MM.1S (cell line): ENCODE data around the gene CNNM4.
A peak's percentile ranks its signal among the peaks of the same experiment; 100 is the strongest.

ENCODE experiments used
- DNase-seq: peaks from one replicate; pipeline ENCODE4 v3.0.0-alpha.2; 2015
- H2AFZ ChIP-seq: fragments of 300-600 bp; sonication (generic); 2 replicates; pipeline ENCODE4 v1.6.0; 2016; ENCODE audit warnings: antibody characterized with exemption, low read length
- H3F3A ChIP-seq: fragments of 300-600 bp; sonication (generic); 2 replicates; pipeline ENCODE4 v1.6.1; 2016; ENCODE audit warnings: mild to moderate bottlenecking, antibody characterized with exemption, low read length, moderate library complexity, mixed read lengths; ENCODE audit not compliant: insufficient read depth
- H3K27ac ChIP-seq: fragments of 300-600 bp; sonication (generic); 2 replicates; pipeline ENCODE4 v1.5.1; 2016; ENCODE audit warnings: mild to moderate bottlenecking, low read length
- H3K27me3 ChIP-seq: fragments of 300-600 bp; sonication (generic); replicated peaks from 2 replicates; pipeline ENCODE4 v1.6.0; 2016; ENCODE audit warnings: low read length; ENCODE audit not compliant: insufficient read depth
- H3K36me3 ChIP-seq: fragments of 300-600 bp; sonication (generic); replicated peaks from 2 replicates; pipeline ENCODE4 v1.6.1; 2016; ENCODE audit warnings: mild to moderate bottlenecking, low read length, mixed read lengths; ENCODE audit not compliant: insufficient read depth
- H3K4me1 ChIP-seq: fragments of 300-600 bp; sonication (generic); 2 replicates; pipeline ENCODE4 v1.6.1; 2016; ENCODE audit warnings: low read length, mixed read lengths
- H3K4me2 ChIP-seq: fragments of 300-600 bp; sonication (generic); 2 replicates; pipeline ENCODE4 v1.6.0; 2016; ENCODE audit warnings: low read depth, low read length
- H3K4me3 ChIP-seq: fragments of 300-600 bp; sonication (generic); 2 replicates; pipeline ENCODE4 v1.5.1; 2016; ENCODE audit warnings: low read length, mixed read lengths
- H3K79me2 ChIP-seq: fragments of 300-600 bp; sonication (generic); 2 replicates; pipeline ENCODE4 v1.6.1; 2016; ENCODE audit warnings: mixed run types, low read length, mixed read lengths
- H3K9ac ChIP-seq: fragments of 300-600 bp; sonication (generic); 2 replicates; pipeline ENCODE4 v1.6.1; 2016; ENCODE audit warnings: low read length, mixed read lengths
- H3K9me2 ChIP-seq: fragments of 300-600 bp; sonication (generic); replicated peaks from 2 replicates; pipeline ENCODE4 v1.6.1; 2016; ENCODE audit warnings: mild to moderate bottlenecking, low read length, mixed read lengths; ENCODE audit not compliant: insufficient read depth
- H3K9me3 ChIP-seq: fragments of 300-600 bp; sonication (generic); replicated peaks from 2 replicates; pipeline ENCODE4 v1.6.1; 2016; ENCODE audit warnings: mild to moderate bottlenecking, low read length, mixed read lengths; ENCODE audit not compliant: insufficient read depth
- H4K20me1 ChIP-seq: fragments of 300-600 bp; sonication (generic); 2 replicates; pipeline ENCODE4 v1.6.1; 2016; ENCODE audit warnings: mild to moderate bottlenecking, low read length, moderate library complexity, mixed read lengths; ENCODE audit not compliant: insufficient read depth
- EZH2 ChIP-seq: fragments of 300-600 bp; sonication (generic); optimal IDR thresholded peaks from 2 replicates; pipeline ENCODE3; 2017; ENCODE audit warnings: low read depth, mild to moderate bottlenecking, antibody characterized with exemption, low read length, mixed read lengths
- EZH2phosphoT487 ChIP-seq: fragments of 300-600 bp; sonication (generic); IDR thresholded peaks from 2 replicates; pipeline ENCODE4 v1.6.1; 2018; ENCODE audit warnings: antibody characterized with exemption, low read length
- TF ChIP-seq, protein P1 (sequence below): fragments of 300-600 bp; sonication (generic); IDR thresholded peaks from 2 replicates; pipeline ENCODE4 v1.5.1; 2016; ENCODE audit warnings: antibody characterized with exemption, low read length, mixed read lengths

Gene CNNM4

DNA sequence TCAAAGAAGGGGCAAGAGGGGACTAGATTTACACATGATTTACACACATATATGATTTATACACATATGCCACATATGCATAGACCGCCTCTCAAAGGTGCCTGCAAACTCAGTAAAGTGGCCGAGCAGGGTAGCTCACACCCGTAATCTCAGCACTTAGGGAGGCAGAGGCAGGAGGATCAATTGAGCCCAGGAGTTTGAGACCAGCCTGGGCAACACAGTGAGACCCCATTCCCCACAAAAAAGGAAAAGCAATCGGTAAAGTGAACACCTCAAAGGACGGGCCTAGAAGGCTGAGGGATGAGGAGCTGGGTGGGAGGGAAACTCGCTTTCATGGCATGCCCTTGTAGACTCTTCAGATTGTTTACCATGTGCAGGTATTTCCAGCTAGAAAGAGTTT lies 92.0 kb downstream of the CNNM4 start:
- Histone ChIP-seq H3K4me1 (peaks cover 32% of the 10 kb centered on the region), H3K9me2 (no peaks in the 10 kb centered on the region), H3K27me3 (no peaks in the 10 kb centered on the region), H3K36me3 (peaks cover 18% of the 10 kb centered on the region; the same call in 1 of the 2 replicates), H3K4me2 (no peak overlapping the region), H3F3A (peaks cover 32% of the 10 kb centered on the region), H3K79me2 (peaks cover 79% of the 10 kb centered on the region), H3K9ac (no peak overlapping the region), H3K9me3 (no peaks in the 10 kb centered on the region), H3K27ac (no peak overlapping the region), H3K4me3 (no peak overlapping the region), H2AFZ (no peak overlapping the region), H4K20me1 (no peaks in the 10 kb centered on the region)
- no peak for DNase-seq
- TF ChIP-seq, protein P1, sequence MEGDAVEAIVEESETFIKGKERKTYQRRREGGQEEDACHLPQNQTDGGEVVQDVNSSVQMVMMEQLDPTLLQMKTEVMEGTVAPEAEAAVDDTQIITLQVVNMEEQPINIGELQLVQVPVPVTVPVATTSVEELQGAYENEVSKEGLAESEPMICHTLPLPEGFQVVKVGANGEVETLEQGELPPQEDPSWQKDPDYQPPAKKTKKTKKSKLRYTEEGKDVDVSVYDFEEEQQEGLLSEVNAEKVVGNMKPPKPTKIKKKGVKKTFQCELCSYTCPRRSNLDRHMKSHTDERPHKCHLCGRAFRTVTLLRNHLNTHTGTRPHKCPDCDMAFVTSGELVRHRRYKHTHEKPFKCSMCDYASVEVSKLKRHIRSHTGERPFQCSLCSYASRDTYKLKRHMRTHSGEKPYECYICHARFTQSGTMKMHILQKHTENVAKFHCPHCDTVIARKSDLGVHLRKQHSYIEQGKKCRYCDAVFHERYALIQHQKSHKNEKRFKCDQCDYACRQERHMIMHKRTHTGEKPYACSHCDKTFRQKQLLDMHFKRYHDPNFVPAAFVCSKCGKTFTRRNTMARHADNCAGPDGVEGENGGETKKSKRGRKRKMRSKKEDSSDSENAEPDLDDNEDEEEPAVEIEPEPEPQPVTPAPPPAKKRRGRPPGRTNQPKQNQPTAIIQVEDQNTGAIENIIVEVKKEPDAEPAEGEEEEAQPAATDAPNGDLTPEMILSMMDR: no peak
- TF ChIP-seq EZH2phosphoT487 (no peak), EZH2 (no peak)

DNA sequence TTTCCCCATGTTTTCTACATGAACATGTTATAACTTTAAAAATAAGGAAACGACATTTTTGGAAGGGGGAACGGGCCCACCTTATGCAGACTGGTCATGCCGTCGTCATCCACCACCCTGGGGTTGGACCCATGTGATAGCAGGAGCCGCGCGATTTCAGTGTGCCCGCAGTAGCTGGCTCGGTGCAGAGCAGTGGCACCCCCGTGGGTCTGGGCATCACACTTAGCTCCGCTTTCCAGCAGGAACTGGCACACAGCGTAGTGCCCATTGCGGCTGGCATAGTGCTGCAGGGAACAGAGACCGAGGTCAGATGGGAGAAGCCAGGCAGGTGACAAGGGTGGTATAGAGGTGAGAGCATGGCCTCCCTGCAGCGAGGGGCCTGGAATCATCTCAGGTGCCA lies 92.6 kb downstream of the CNNM4 start:
- H3K4me1 ChIP-seq: peaks cover 26% of the 10 kb centered on the region
- no peaks in the 10 kb centered on the region for H3K9me3 ChIP-seq
- H3F3A ChIP-seq: peaks cover 26% of the 10 kb centered on the region
- H3K79me2 ChIP-seq: peaks cover 80% of the 10 kb centered on the region
- no peak overlapping the region for H3K9ac ChIP-seq
- DNase-seq: no peak
- H4K20me1 ChIP-seq: no peaks in the 10 kb centered on the region
- TF ChIP-seq EZH2 (no peak), EZH2phosphoT487 (no peak)
- TF ChIP-seq, protein P1: no peak
- H3K36me3 ChIP-seq: peaks cover 18% of the 10 kb centered on the region; the same call in 1 of the 2 replicates
- H3K9me2 ChIP-seq: no peaks in the 10 kb centered on the region
- H3K27me3 ChIP-seq: no peaks in the 10 kb centered on the region
- no peak overlapping the region for H3K4me2 ChIP-seq
- no peak overlapping the region for H3K27ac ChIP-seq
- no peak overlapping the region for H2AFZ ChIP-seq
- H3K4me3 ChIP-seq: no peak overlapping the region

DNA sequence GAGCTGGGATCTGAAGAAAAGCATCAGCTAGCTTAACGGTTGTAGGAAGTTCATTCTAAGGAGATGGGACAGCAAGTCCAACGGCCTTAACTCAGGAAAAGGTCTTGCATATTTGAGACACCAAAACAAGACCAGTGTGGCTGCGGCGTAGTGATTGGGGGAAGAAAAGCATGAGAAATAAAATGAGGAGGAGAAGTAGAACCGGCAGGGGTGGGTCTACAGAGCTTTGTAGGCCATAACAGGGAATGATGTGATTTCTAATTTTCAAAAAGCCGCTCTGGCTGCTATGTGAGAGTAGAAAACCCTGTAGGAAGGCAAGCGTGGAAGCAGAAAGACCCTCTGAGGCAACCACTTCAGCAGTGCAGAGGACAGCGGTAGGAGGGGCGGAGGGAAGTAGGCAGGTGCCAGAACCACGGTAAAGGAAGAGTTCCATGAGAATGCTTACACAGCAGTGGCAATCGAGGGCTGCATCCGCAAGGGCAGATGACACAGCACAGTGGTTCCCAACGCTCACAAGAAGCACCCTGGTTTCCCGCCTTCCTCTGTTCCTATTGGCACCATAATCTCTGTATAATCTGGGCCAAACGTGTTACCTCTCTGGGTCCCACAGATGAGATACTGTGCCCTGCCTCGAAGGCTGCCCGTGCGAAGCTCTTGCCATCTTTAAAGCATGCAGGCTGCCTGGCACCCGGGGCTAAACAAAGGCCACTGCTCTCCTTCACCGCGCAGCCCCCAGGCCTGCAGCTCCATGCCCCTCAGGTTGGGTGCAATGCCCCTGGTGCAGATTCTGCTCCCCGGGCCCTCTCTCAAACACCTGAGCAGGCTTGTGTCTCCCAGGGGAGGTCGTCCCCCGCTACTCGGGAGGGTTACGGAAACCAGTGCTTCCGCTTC lies 96.3 kb downstream of the CNNM4 start:
- Histone ChIP-seq H3K36me3 (peaks cover 7% of the 10 kb centered on the region; the same call in 1 of the 2 replicates), H3K4me3 (peak overlapping the region; percentile 78), H3K4me2 (peak overlapping the region; percentile 88), H3K79me2 (peaks cover 57% of the 10 kb centered on the region), H3K27me3 (no peaks in the 10 kb centered on the region), H3F3A (peaks cover 10% of the 10 kb centered on the region; the same call in 1 of the 2 replicates), H3K9ac (peak overlapping the region; percentile 93), H3K9me3 (no peaks in the 10 kb centered on the region), H4K20me1 (no peaks in the 10 kb centered on the region), H3K27ac (peak overlapping the region; percentile 85), H3K9me2 (no peaks in the 10 kb centered on the region), H3K4me1 (peaks cover 17% of the 10 kb centered on the region), H2AFZ (peak overlapping the region; percentile 17; the same call in 1 of the 2 replicates)
- DNase-seq: peak; percentile 88
- TF ChIP-seq, protein P1: no peak
- TF ChIP-seq EZH2phosphoT487: no peak
- TF ChIP-seq EZH2: no peak
